Activated B cell treated with CpG ODN at 0.5 μM for 24 hours (primary cell): ENCODE results near the gene NDUFB3. TPM values are rescaled to one million over a fixed set of nuclear protein-coding genes. Genes with fewer than 3 reads are reported as not detected.

Experiments used
- ATAC-seq: fragments of 200-7000 bp; cut with Tn5 transposase; one replicate; pipeline ENCODE4 v1.10.0; 2021; ENCODE audit warnings: low read depth, mild to moderate bottlenecking, moderate library complexity
- CTCF ChIA-PET: fragments of 350-600 bp; sonication (Branson Sonifier 250); formaldehyde crosslinking; loops from one replicate; lab custom pipeline; 2021; ENCODE audit warnings: antibody characterized with exemption; lab: Charles Lee
- POLR2A ChIA-PET: fragments of 350-600 bp; sonication (Branson Sonifier 250); formaldehyde crosslinking; loops from one replicate; lab custom pipeline; 2021; ENCODE audit warnings: antibody characterized with exemption; lab: Charles Lee
- DNase-seq: peaks from one replicate; pipeline ENCODE4 v3.0.0; 2022
- H3K27ac Mint-ChIP-seq: one replicate; pipeline ENCODE4 v1.8.0; 2020; ENCODE audit warnings: mixed read lengths
- H3K27me3 Mint-ChIP-seq: one replicate; pipeline ENCODE4 v1.8.0; 2021; ENCODE audit warnings: mixed read lengths
- H3K36me3 Mint-ChIP-seq: one replicate; pipeline ENCODE4 v1.8.0; 2021; ENCODE audit warnings: low read depth, mixed read lengths
- H3K4me1 Mint-ChIP-seq: one replicate; pipeline ENCODE4 v1.8.0; 2021; ENCODE audit warnings: mixed read lengths
- H3K4me3 Mint-ChIP-seq: one replicate; pipeline ENCODE4 v1.8.0; 2020; ENCODE audit warnings: mild to moderate bottlenecking, mixed read lengths
- H3K9me3 Mint-ChIP-seq: one replicate; pipeline ENCODE4 v1.8.0; 2020; ENCODE audit warnings: mixed read lengths
- intact Hi-C: fragments of 100-400 bp; cut with micrococcal nuclease; formaldehyde crosslinking; loops from one replicate; pipeline ENCODE4 v1.15.1; 2024
- total RNA-seq: library from RNA; stranded (reverse); gene quantifications from 2 replicates; pipeline ENCODE4 v1.2.3, GENCODE V29; 2022
- TF ChIP-seq, protein P1 (sequence below): fragments of 200-600 bp; IDR thresholded peaks from one replicate; pipeline ENCODE4 v1.8.0; 2022; ENCODE audit warnings: antibody characterized with exemption, mild to moderate bottlenecking

NDUFB3 gene
- total RNA-seq, 1 donor from 2014 or later, result 85.4 TPM

GRCh38 chr2:201130524-201131186, 58.9 kb downstream of the NDUFB3 start:
- no peak for ATAC-seq
- no peak for DNase-seq
- Mint-ChIP-seq H3K27me3 (no peaks in the 10 kb centered on the region), H3K4me3 (peak overlapping the region; percentile 87), H3K9me3 (no peaks in the 10 kb centered on the region), H3K4me1 (peaks cover 82% of the 10 kb centered on the region), H3K27ac (peak overlapping the region; percentile 92), H3K36me3 (peaks cover 46% of the 10 kb centered on the region)
- intact Hi-C loops, result loop anchor here (5.0 kb wide), 1 partner anchor 1137 kb away; the partner anchor contains the start of gene NOP58
- ChIA-PET CTCF (interaction anchor here (0.9 to 3.9 kb wide), 4 partner anchors 10 to 101 kb away, joined by 3 to 24 read pairs (median 6); no protein-coding TSS in a partner anchor), POLR2A (interaction anchor here (0.6 to 4.4 kb wide), 8 partner anchors 25 to 1483 kb away, joined by 3 to 37 read pairs (median 4); partner anchors contain the start of genes CLK1, NIF3L1 and PPIL3)
- TF ChIP-seq, protein P1, sequence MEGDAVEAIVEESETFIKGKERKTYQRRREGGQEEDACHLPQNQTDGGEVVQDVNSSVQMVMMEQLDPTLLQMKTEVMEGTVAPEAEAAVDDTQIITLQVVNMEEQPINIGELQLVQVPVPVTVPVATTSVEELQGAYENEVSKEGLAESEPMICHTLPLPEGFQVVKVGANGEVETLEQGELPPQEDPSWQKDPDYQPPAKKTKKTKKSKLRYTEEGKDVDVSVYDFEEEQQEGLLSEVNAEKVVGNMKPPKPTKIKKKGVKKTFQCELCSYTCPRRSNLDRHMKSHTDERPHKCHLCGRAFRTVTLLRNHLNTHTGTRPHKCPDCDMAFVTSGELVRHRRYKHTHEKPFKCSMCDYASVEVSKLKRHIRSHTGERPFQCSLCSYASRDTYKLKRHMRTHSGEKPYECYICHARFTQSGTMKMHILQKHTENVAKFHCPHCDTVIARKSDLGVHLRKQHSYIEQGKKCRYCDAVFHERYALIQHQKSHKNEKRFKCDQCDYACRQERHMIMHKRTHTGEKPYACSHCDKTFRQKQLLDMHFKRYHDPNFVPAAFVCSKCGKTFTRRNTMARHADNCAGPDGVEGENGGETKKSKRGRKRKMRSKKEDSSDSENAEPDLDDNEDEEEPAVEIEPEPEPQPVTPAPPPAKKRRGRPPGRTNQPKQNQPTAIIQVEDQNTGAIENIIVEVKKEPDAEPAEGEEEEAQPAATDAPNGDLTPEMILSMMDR, result no peak

GRCh38 chr2:201132518-201132917, 60.7 kb downstream of the NDUFB3 start:
- TF ChIP-seq, protein P1, result no peak
- H3K36me3 Mint-ChIP-seq, result peaks cover 62% of the 10 kb centered on the region
- ATAC-seq (peak; percentile 57), DNase-seq (no peak)
- H3K4me3 Mint-ChIP-seq, result peak overlapping the region; percentile 87
- POLR2A ChIA-PET, result interaction anchor here (1.0 to 4.4 kb wide), 10 partner anchors 11 to 268 kb away, joined by 3 to 37 read pairs (median 4); partner anchors contain the start of genes CASP10, CLK1, NIF3L1 and PPIL3
- H3K27me3 Mint-ChIP-seq, result no peaks in the 10 kb centered on the region
- intact Hi-C loops, result loop anchor here (1.0 to 5.0 kb wide), 3 partner anchors 14 to 1135 kb away; partner anchors contain the start of gene NOP58
- peaks cover 76% of the 10 kb centered on the region for H3K4me1 Mint-ChIP-seq
- no peaks in the 10 kb centered on the region for H3K9me3 Mint-ChIP-seq
- CTCF ChIA-PET, result interaction anchor here (0.6 to 3.9 kb wide), 5 partner anchors 12 to 100 kb away, joined by 3 to 24 read pairs (median 5); no protein-coding TSS in a partner anchor
- H3K27ac Mint-ChIP-seq, result peak overlapping the region; percentile 92

Other genes with a start within 250 kb of the NDUFB3 start
- gene CLK1, start 207.3 kb upstream of the NDUFB3 start, total RNA-seq, result 173 and 203 TPM in 2 replicates
- gene PPIL3, start 182.9 kb upstream of the NDUFB3 start, total RNA-seq, result 43.5 and 52.5 TPM in 2 replicates
- gene NIF3L1, start 182.6 kb upstream of the NDUFB3 start, total RNA-seq, result 32.2 and 32.3 TPM in 2 replicates
- gene ORC2, start 108.3 kb upstream of the NDUFB3 start, total RNA-seq, result 36.8 and 38.1 TPM in 2 replicates
- gene HYCC2, start 330 bp upstream of the NDUFB3 start, total RNA-seq, result 32.0 and 39.6 TPM in 2 replicates
- gene CFLAR, start 44.2 kb downstream of the NDUFB3 start, total RNA-seq, result 274 and 320 TPM in 2 replicates
- 9.5 and 13.8 TPM in 2 replicates for gene CASP10, start 111.1 kb downstream of the NDUFB3 start, total RNA-seq
- 74.2 and 84.4 TPM in 2 replicates for gene CASP8, start 188.5 kb downstream of the NDUFB3 start, total RNA-seq